HCT116 (cell line): ENCODE measurements around the gene REEP6. TPM values are rescaled to one million over a fixed set of nuclear protein-coding genes. Genes with fewer than 3 reads are reported as not detected.

Experiments used
- ATAC-seq: fragments of 200-7000 bp; cut with Tn5 transposase; 2 replicates; pipeline ENCODE4 v1.9.1; 2020; ENCODE audit warnings: mild to moderate bottlenecking, moderate library complexity
- BruUV-seq: library from RNA; stranded (reverse); fragments of 400-500 nt; replicated peaks from 2 replicates; lab custom pipeline; 2021; lab: Mats Ljungman, UMichigan
- CTCF ChIA-PET: fragments of 300-600 bp; sonication (Branson Sonifier 250); formaldehyde crosslinking; loops from one replicate; lab custom pipeline; 2021; ENCODE audit warnings: antibody characterized with exemption; lab: Charles Lee
- POLR2A ChIA-PET: fragments of 300-600, 350-600 bp; sonication (Branson Sonifier 250); formaldehyde crosslinking; loops from one replicate; lab custom pipeline; 2021; ENCODE audit warnings: antibody characterized with exemption; lab: Charles Lee
- RAD21 ChIA-PET, 2 experiments: fragments of 300-600 bp; sonication (Branson Sonifier 250); formaldehyde crosslinking; loops; one replicate each; lab custom pipeline; 2023; ENCODE audit warnings: low total read pairs in 2 of 2; ENCODE audit not compliant: uncharacterized antibody in 2 of 2, unreplicated experiment in 2 of 2, low non-redundant PET in 1 of 2; lab: Charles Lee
- DNase-seq: peaks from one replicate; pipeline ENCODE4 v3.0.0-alpha.2; 2010; ENCODE audit warnings: low read depth, low spot score
- H2AFZ ChIP-seq: fragments of 200-600 bp; shearing (Covaris generic), sonication (generic); 2 replicates; pipeline ENCODE4 v1.6.1; 2017; ENCODE audit warnings: low read depth, mixed run types, mixed read lengths, antibody characterized with exemption, low read length; ENCODE audit not compliant: poor library complexity, severe bottlenecking
- H3K27ac ChIP-seq: 2 replicates; pipeline ENCODE4 v1.5.1; 2012; ENCODE audit warnings: low read depth, low read length
- H3K27me3 ChIP-seq: fragments of 200-600 bp; sonication (generic); 2 replicates; pipeline ENCODE4 v1.6.1; 2016; ENCODE audit warnings: mixed run types, low read length, mixed read lengths; ENCODE audit not compliant: insufficient read depth
- H3K36me3 ChIP-seq, 2 experiments: fragments of 200-500 bp in 1 of 2; fragments of 200-600 bp in 1 of 2; sonication (Bioruptor generic) in 1 of 2; sonication (generic) in 1 of 2; 2 replicates each; pipeline versions ENCODE4 v1.5.1 to v1.6.1; 2014 to 2016; ENCODE audit warnings: low read length in 2 of 2, inconsistent platforms in 1 of 2, mixed read lengths in 1 of 2, mixed run types in 1 of 2; ENCODE audit not compliant: insufficient read depth in 2 of 2, control insufficient read depth in 1 of 2
- H3K4me1 ChIP-seq, 2 experiments: fragments of 200-600 bp in 1 of 2; sonication (generic) in 1 of 2; 2 replicates each; pipeline versions ENCODE4 v1.5.1 to v1.6.1; 2012 to 2017; ENCODE audit warnings: low read length in 2 of 2, inconsistent platforms in 1 of 2, mild to moderate bottlenecking in 1 of 2, mixed read lengths in 1 of 2, mixed run types in 1 of 2, moderate library complexity in 1 of 2; ENCODE audit not compliant: insufficient read depth in 2 of 2, control insufficient read depth in 1 of 2
- H3K4me2 ChIP-seq: fragments of 200-600 bp; sonication (generic); 2 replicates; pipeline ENCODE4 v1.6.1; 2017; ENCODE audit warnings: mixed run types, low read length, mixed read lengths
- H3K4me3 ChIP-seq, 2 experiments: fragments of 200-600 bp in 1 of 2; sonication (generic) in 1 of 2; replicated peaks in 1 of 2; 2 replicates each; pipeline ENCODE4 v1.5.1; 2011 to 2016; ENCODE audit warnings: low read length in 2 of 2, control low read depth in 1 of 2, low read depth in 1 of 2, mild to moderate bottlenecking in 1 of 2, mixed read lengths in 1 of 2, mixed run types in 1 of 2
- H3K79me2 ChIP-seq: fragments of 200-600 bp; sonication (generic); 2 replicates; pipeline ENCODE4 v1.6.1; 2017; ENCODE audit warnings: mild to moderate bottlenecking, mixed run types, low read length, moderate library complexity, mixed read lengths; ENCODE audit not compliant: insufficient read depth
- H3K9ac ChIP-seq: fragments of 200-600 bp; sonication (generic); 2 replicates; pipeline ENCODE4 v1.6.1; 2016; ENCODE audit warnings: low read length, mixed read lengths
- H3K9me2 ChIP-seq: fragments of 200-600 bp; sonication (generic), shearing (Covaris generic); 2 replicates; pipeline ENCODE4 v1.6.1; 2017; ENCODE audit warnings: mixed run types, mild to moderate bottlenecking, moderate library complexity; ENCODE audit not compliant: insufficient read depth
- H3K9me3 ChIP-seq, 2 experiments: fragments of 200-500 bp in 1 of 2; fragments of 200-600 bp in 1 of 2; sonication (Bioruptor generic) in 1 of 2; sonication (generic) in 1 of 2; 2 replicates each; pipeline ENCODE4 v1.6.1; 2014 to 2017; ENCODE audit warnings: low read length in 2 of 2, mixed read lengths in 2 of 2, inconsistent platforms in 1 of 2, low read depth in 1 of 2, mild to moderate bottlenecking in 1 of 2, mixed run types in 1 of 2, moderate library complexity in 1 of 2; ENCODE audit not compliant: control insufficient read depth in 1 of 2, insufficient read depth in 1 of 2
- H4K20me1 ChIP-seq: fragments of 200-600 bp; sonication (generic), shearing (Covaris generic); 2 replicates; pipeline ENCODE4 v1.6.1; 2017; ENCODE audit warnings: mixed run types, mild to moderate bottlenecking, moderate library complexity; ENCODE audit not compliant: insufficient read depth
- ATF3 ChIP-seq: IDR thresholded peaks from 2 replicates; pipeline ENCODE4 v1.6.1; 2012
- CBX3 ChIP-seq: IDR thresholded peaks from 2 replicates; pipeline ENCODE4 v1.6.1; 2012; ENCODE audit warnings: low read depth
- CEBPB ChIP-seq: IDR thresholded peaks from 2 replicates; pipeline ENCODE4 v1.6.1; 2012; ENCODE audit warnings: low read depth
- ELF1 ChIP-seq: IDR thresholded peaks from 2 replicates; pipeline ENCODE4 v1.6.1; 2012; ENCODE audit warnings: low read depth, borderline replicate concordance
- EZH2 ChIP-seq: fragments of 200-600 bp; sonication (generic); IDR thresholded peaks from 2 replicates; pipeline ENCODE4 v1.6.1; 2017; ENCODE audit warnings: antibody characterized with exemption, mixed run types
- EZH2phosphoT487 ChIP-seq: fragments of 200-600 bp; IDR thresholded peaks from 2 replicates; pipeline ENCODE4 v1.6.1; 2018; ENCODE audit warnings: antibody characterized with exemption, borderline replicate concordance
- JUND ChIP-seq: IDR thresholded peaks from 2 replicates; pipeline ENCODE4 v1.6.1; 2012
- MAX ChIP-seq: IDR thresholded peaks from 2 replicates; pipeline ENCODE4 v1.6.1; 2012
- POLR2AphosphoS5 ChIP-seq: IDR thresholded peaks from 2 replicates; pipeline ENCODE4 v1.6.1; 2011; ENCODE audit warnings: mild to moderate bottlenecking, low read depth, low read length, moderate library complexity
- SP1 ChIP-seq: IDR thresholded peaks from 2 replicates; pipeline ENCODE4 v1.6.1; 2012; ENCODE audit warnings: low read depth
- SRF ChIP-seq: IDR thresholded peaks from 2 replicates; pipeline ENCODE4 v1.6.1; 2012; ENCODE audit warnings: low read depth
- TCF7L2 ChIP-seq: IDR thresholded peaks from 2 replicates; pipeline ENCODE4 v1.7.0; 2011; ENCODE audit warnings: borderline replicate concordance, inconsistent platforms; ENCODE audit not compliant: insufficient read depth, insufficient read length; ENCODE audit errors: extremely low read depth
- ZNF274 ChIP-seq: fragments of 200-500 bp; sonication (Bioruptor generic); IDR thresholded peaks from 2 replicates; pipeline ENCODE4 v1.6.1; 2014; ENCODE audit warnings: mild to moderate bottlenecking, low read depth, low read length, inconsistent platforms
- intact Hi-C: fragments of 100-400 bp; cut with micrococcal nuclease; formaldehyde crosslinking; loops from 2 replicates; pipeline ENCODE4 v1.10.0; 2022
- total RNA-seq: library from RNA; stranded (reverse); gene quantifications from one replicate; pipeline ENCODE4 v1.2.1, GENCODE V29; 2021; ENCODE audit not compliant: unreplicated experiment

The REEP6 gene
- total RNA-seq, 1 experiment from 2014 or later, result 53.9 TPM

- H3K9me2 ChIP-seq, result no peaks in the 10 kb centered on the region
- TF ChIP-seq CBX3, result no peak
- TF ChIP-seq SP1, result no peak
- no peak for TF ChIP-seq ZNF274
- TF ChIP-seq EZH2, result no peak
- no peaks in the 10 kb centered on the region for H3K79me2 ChIP-seq
- intact Hi-C loops, result no loop called here
- ATAC-seq (no peak), DNase-seq (no peak)
- BruUV-seq, result no TSS peak
- ChIA-PET CTCF (interaction anchor here (0.7 to 0.9 kb wide), 2 partner anchors 10 to 15 kb away, joined by 3 to 4 read pairs; no protein-coding TSS in a partner anchor), POLR2A (no interaction called here), RAD21 (no interaction called here)
- H3K4me1 ChIP-seq, result peaks cover 23 to 36% of the 10 kb centered on the region in 2 experiments
- H3K27ac ChIP-seq, result no peak overlapping the region
- no peaks in the 10 kb centered on the region for H3K9me3 ChIP-seq
- H4K20me1 ChIP-seq, result no peaks in the 10 kb centered on the region
- no peaks in the 10 kb centered on the region for H3K36me3 ChIP-seq
- H3K9ac ChIP-seq, result no peak overlapping the region
- no peak overlapping the region for H3K4me2 ChIP-seq
- no peaks in the 10 kb centered on the region; the same call in 1 of the 2 replicates for H3K27me3 ChIP-seq
- no peak overlapping the region for H3K4me3 ChIP-seq
- H2AFZ ChIP-seq, result no peak overlapping the region
These were observed 38.8 kb upstream of the REEP6 start for GRCh38 chr19:1451916-1452801.

- H3K4me1 ChIP-seq, result peaks cover 23 to 36% of the 10 kb centered on the region in 2 experiments
- H3K9ac ChIP-seq, result no peak overlapping the region
- no peak overlapping the region for H3K27ac ChIP-seq
- H3K9me2 ChIP-seq, result no peaks in the 10 kb centered on the region
- BruUV-seq, result no TSS peak
- H3K4me3 ChIP-seq, result no peak overlapping the region
- no peak overlapping the region for H2AFZ ChIP-seq
- POLR2A ChIA-PET, result interaction anchor here (3.3 kb wide), 1 partner anchor 8 kb away, joined by 28 read pairs; no protein-coding TSS in a partner anchor
- H3K9me3 ChIP-seq, result no peaks in the 10 kb centered on the region
- H4K20me1 ChIP-seq, result no peaks in the 10 kb centered on the region
- intact Hi-C loops, result no loop called here
- H3K79me2 ChIP-seq, result no peaks in the 10 kb centered on the region
- RAD21 ChIA-PET, result no interaction called here
- H3K36me3 ChIP-seq, result no peaks in the 10 kb centered on the region
- H3K4me2 ChIP-seq, result no peak overlapping the region
- TF ChIP-seq MAX (no peak), JUND (no peak), TCF7L2 (no peak), SRF (no peak), EZH2phosphoT487 (no peak), CEBPB (no peak), POLR2AphosphoS5 (no peak), ELF1 (no peak), EZH2 (no peak), ATF3 (no peak)
- TF ChIP-seq, all 23 proteins: peak for 0
- CTCF ChIA-PET, result interaction anchor here (0.9 to 4.0 kb wide), 2 partner anchors 8 to 16 kb away, joined by 4 to 49 read pairs; no protein-coding TSS in a partner anchor
- H3K27me3 ChIP-seq, result no peaks in the 10 kb centered on the region; the same call in 1 of the 2 replicates
- DNase-seq, result no peak
- no peak for ATAC-seq
These were observed 38.0 kb upstream of the REEP6 start for GRCh38 chr19:1452802-1453524.
